Measurements from ENCODE around the gene PFKFB3.

Gene PFKFB3

GRCh38 chr10:6260843-6261242 is 58.1 kb downstream of the PFKFB3 start:
- H3K27me3 Mint-ChIP-seq: peaks cover 5 to 8% of the 10 kb centered on the region in 2 donors
- H3K4me3 Mint-ChIP-seq: no peak overlapping the region
- DNase-seq: no peak
- H3K36me3 Mint-ChIP-seq: peaks cover 20 to 45% of the 10 kb centered on the region in 2 donors
- H3K4me1 Mint-ChIP-seq: peaks cover 0 to 7% of the 10 kb centered on the region in 2 donors
- no peak for ATAC-seq (replicated peaks)
- H3K9me3 Mint-ChIP-seq: peaks cover 16 to 19% of the 10 kb centered on the region in 2 donors
- no peak overlapping the region for H3K27ac Mint-ChIP-seq

- H3K36me3 Mint-ChIP-seq: peaks cover 5 to 16% of the 10 kb centered on the region in 2 donors
- ATAC-seq (replicated peaks) (no peak), DNase-seq (no peak)
- H3K27ac Mint-ChIP-seq: peak overlapping the region; percentile 84
- peaks cover 29 to 43% of the 10 kb centered on the region in 2 donors for H3K4me1 Mint-ChIP-seq
- peaks cover 0 to 2% of the 10 kb centered on the region in 2 donors for H3K9me3 Mint-ChIP-seq
- H3K4me3 Mint-ChIP-seq: peak overlapping the region in 1 of 2 donors; percentile 37
- no peaks in the 10 kb centered on the region for H3K27me3 Mint-ChIP-seq
These were observed 65.2 kb downstream of the PFKFB3 start for GRCh38 chr10:6267941-6268340.

- DNase-seq (no peak), ATAC-seq (replicated peaks) (no peak)
- Mint-ChIP-seq H3K4me1 (peaks cover 29 to 43% of the 10 kb centered on the region in 2 donors), H3K4me3 (peak overlapping the region in 1 of 2 donors; percentile 61), H3K27ac (peak overlapping the region; percentile 94), H3K36me3 (peaks cover 5 to 14% of the 10 kb centered on the region in 2 donors), H3K27me3 (no peaks in the 10 kb centered on the region), H3K9me3 (peaks cover 0 to 2% of the 10 kb centered on the region in 2 donors)
These were observed 66.7 kb downstream of the PFKFB3 start for GRCh38 chr10:6269432-6269831.

- Mint-ChIP-seq H3K4me1 (peaks cover 33 to 48% of the 10 kb centered on the region in 2 donors), H3K27me3 (no peaks in the 10 kb centered on the region), H3K9me3 (peaks cover 0 to 2% of the 10 kb centered on the region in 2 donors), H3K27ac (peak overlapping the region; percentile 94), H3K4me3 (peak overlapping the region in 1 of 2 donors; percentile 32), H3K36me3 (peaks cover 8 to 17% of the 10 kb centered on the region in 2 donors)
- peak; percentile 80 to 81 for ATAC-seq (replicated peaks)
- DNase-seq: peak; percentile 74
These were observed 67.5 kb downstream of the PFKFB3 start for GRCh38 chr10:6269953-6270867.

- no peak for ATAC-seq (replicated peaks)
- no peak for DNase-seq
- Mint-ChIP-seq H3K36me3 (peaks cover 8 to 21% of the 10 kb centered on the region in 2 donors), H3K4me1 (peaks cover 35 to 55% of the 10 kb centered on the region in 2 donors), H3K27me3 (no peaks in the 10 kb centered on the region), H3K9me3 (peaks cover 0 to 2% of the 10 kb centered on the region in 2 donors), H3K4me3 (no peak overlapping the region), H3K27ac (peak overlapping the region; percentile 94)
These were observed 68.2 kb downstream of the PFKFB3 start for GRCh38 chr10:6270951-6271350.

GRCh38 chr10:6271663-6272062 is 68.9 kb downstream of the PFKFB3 start:
- Mint-ChIP-seq H3K9me3 (peaks cover 0 to 2% of the 10 kb centered on the region in 2 donors), H3K27ac (peak overlapping the region; percentile 94), H3K4me3 (no peak overlapping the region), H3K27me3 (no peaks in the 10 kb centered on the region), H3K4me1 (peaks cover 35 to 56% of the 10 kb centered on the region in 2 donors), H3K36me3 (peaks cover 8 to 21% of the 10 kb centered on the region in 2 donors)
- ATAC-seq (replicated peaks): no peak
- DNase-seq: no peak

GRCh38 chr10:6272126-6272525 is 69.4 kb downstream of the PFKFB3 start:
- H3K9me3 Mint-ChIP-seq: peaks cover 0 to 2% of the 10 kb centered on the region in 2 donors

GRCh38 chr10:6273351-6273750 is 70.6 kb downstream of the PFKFB3 start:
- no peak overlapping the region for H3K27ac Mint-ChIP-seq
- ATAC-seq (replicated peaks) (no peak), DNase-seq (no peak)
- peaks cover 8 to 28% of the 10 kb centered on the region in 2 donors for H3K36me3 Mint-ChIP-seq
- H3K27me3 Mint-ChIP-seq: no peaks in the 10 kb centered on the region
- H3K4me1 Mint-ChIP-seq: peaks cover 28 to 43% of the 10 kb centered on the region in 2 donors
- peaks cover 0 to 3% of the 10 kb centered on the region in 2 donors for H3K9me3 Mint-ChIP-seq
- H3K4me3 Mint-ChIP-seq: no peak overlapping the region

More at GRCh38 chr10:6272126-6272525, 69.4 kb downstream of the PFKFB3 start:
- ATAC-seq (replicated peaks) (no peak), DNase-seq (no peak)
- Mint-ChIP-seq H3K36me3 (peaks cover 8 to 21% of the 10 kb centered on the region in 2 donors), H3K4me1 (peaks cover 35 to 54% of the 10 kb centered on the region in 2 donors), H3K4me3 (no peak overlapping the region), H3K27me3 (no peaks in the 10 kb centered on the region), H3K27ac (no peak overlapping the region)

- Mint-ChIP-seq H3K4me1 (peaks cover 28 to 43% of the 10 kb centered on the region in 2 donors), H3K36me3 (peaks cover 8 to 28% of the 10 kb centered on the region in 2 donors), H3K27ac (no peak overlapping the region), H3K9me3 (peaks cover 0 to 3% of the 10 kb centered on the region in 2 donors), H3K4me3 (no peak overlapping the region), H3K27me3 (no peaks in the 10 kb centered on the region)
- no peak for DNase-seq
- no peak for ATAC-seq (replicated peaks)
These were observed 71.3 kb downstream of the PFKFB3 start for GRCh38 chr10:6274040-6274439.

GRCh38 chr10:6274484-6274883 is 71.8 kb downstream of the PFKFB3 start:
- Mint-ChIP-seq H3K4me3 (no peak overlapping the region), H3K9me3 (peaks cover 0 to 2% of the 10 kb centered on the region in 2 donors), H3K4me1 (peaks cover 26 to 39% of the 10 kb centered on the region in 2 donors), H3K36me3 (peaks cover 4 to 25% of the 10 kb centered on the region in 2 donors), H3K27me3 (no peaks in the 10 kb centered on the region), H3K27ac (no peak overlapping the region)
- DNase-seq (no peak), ATAC-seq (replicated peaks) (no peak)

- Mint-ChIP-seq H3K27ac (peak overlapping the region; percentile 97), H3K4me1 (peaks cover 22 to 34% of the 10 kb centered on the region in 2 donors), H3K9me3 (peaks cover 0 to 2% of the 10 kb centered on the region in 2 donors), H3K36me3 (peaks cover 4 to 22% of the 10 kb centered on the region in 2 donors), H3K27me3 (no peaks in the 10 kb centered on the region), H3K4me3 (peak overlapping the region; percentile 78 to 79)
- DNase-seq: peak; percentile 72
- peak; percentile 76 to 85 for ATAC-seq (replicated peaks)
These were observed 72.6 kb downstream of the PFKFB3 start for GRCh38 chr10:6275022-6275997.

GRCh38 chr10:6276356-6276755 is 73.6 kb downstream of the PFKFB3 start:
- no peak for DNase-seq
- H3K4me1 Mint-ChIP-seq: peaks cover 14 to 26% of the 10 kb centered on the region in 2 donors

GRCh38 chr10:6278519-6279120 is 75.9 kb downstream of the PFKFB3 start:
- Mint-ChIP-seq H3K9me3 (peaks cover 0 to 2% of the 10 kb centered on the region in 2 donors), H3K27ac (no peak overlapping the region), H3K36me3 (peaks cover 6 to 15% of the 10 kb centered on the region in 2 donors), H3K4me1 (peaks cover 12 to 18% of the 10 kb centered on the region in 2 donors), H3K4me3 (no peak overlapping the region), H3K27me3 (no peaks in the 10 kb centered on the region)
- DNase-seq: no peak
- no peak for ATAC-seq (replicated peaks)

More at GRCh38 chr10:6276356-6276755, 73.6 kb downstream of the PFKFB3 start:
- H3K9me3 Mint-ChIP-seq: peaks cover 0 to 2% of the 10 kb centered on the region in 2 donors
- H3K36me3 Mint-ChIP-seq: peaks cover 4 to 15% of the 10 kb centered on the region in 2 donors
- H3K27me3 Mint-ChIP-seq: no peaks in the 10 kb centered on the region
- no peak overlapping the region for H3K27ac Mint-ChIP-seq
- no peak overlapping the region for H3K4me3 Mint-ChIP-seq
- ATAC-seq (replicated peaks): no peak

Measured in stimulated activated naive B cell treated with anti-CD40 and anti-IgM and Interleukin-4, amounts not matched to agents 10 μg/mL and 1 μg/mL and 100 μg/mL, for 72 hours (primary cell).